GM21526 (cell line): Measurements from ENCODE around the gene DNAJC30.
"Not testable (repeated sequence)": the region's sequence is repeated elsewhere in the genome, so short reads cannot be mapped to it uniquely, and the experiment has no call there.

Experiments used
- ATAC-seq: cut with Tn5 transposase; IDR thresholded peaks from one replicate; pipeline ENCODE4 v1.9.1; 2021; ENCODE audit warnings: moderate library complexity; ENCODE audit not compliant: unreplicated experiment, low FRiP score

Gene DNAJC30

DNA sequence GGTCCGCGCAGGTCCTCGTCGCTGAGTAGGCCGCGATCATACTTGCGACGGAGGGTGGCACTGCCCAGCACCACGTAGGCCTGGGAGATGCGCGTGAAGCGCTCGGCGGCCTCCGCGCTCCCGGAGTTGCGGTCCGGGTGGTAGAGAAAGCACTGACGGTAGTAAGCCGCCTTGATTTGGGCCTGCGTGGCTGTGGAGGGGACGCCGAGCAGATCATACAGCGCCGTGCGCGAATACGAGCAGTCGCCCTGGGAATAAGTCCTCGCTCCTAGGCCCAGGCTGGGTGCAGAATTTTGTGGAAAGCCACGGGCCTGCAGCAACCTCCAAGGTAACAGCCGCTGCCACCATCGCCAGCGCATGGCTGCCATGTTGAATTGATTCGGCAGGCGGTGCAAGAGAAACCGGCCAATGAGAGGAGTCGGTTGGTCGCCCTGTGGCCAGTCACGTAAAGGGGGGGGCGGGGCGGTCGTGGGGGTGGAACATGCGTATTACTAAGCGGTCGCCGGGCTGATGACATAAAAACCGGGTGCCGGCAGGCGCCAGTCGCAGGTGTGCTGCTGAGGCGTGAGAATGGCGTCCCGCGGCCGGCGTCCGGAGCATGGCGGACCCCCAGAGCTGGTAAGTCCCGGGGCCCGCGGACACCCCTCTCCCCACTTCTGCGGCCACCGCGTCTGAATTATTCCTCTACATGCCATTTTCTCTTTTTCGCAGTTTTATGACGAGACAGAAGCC lies at the start of gene DNAJC30, which contains the start of gene BUD23:
Gene DNAJC30, minus strand, starts transcription at position 398 of the 732 bp plus-strand sequence. Its CDS starts 30 bp downstream, at position 368.
Gene BUD23, plus strand, starts transcription at position 542 of the 732 bp plus-strand sequence. Its CDS starts 29 bp downstream, at position 571.
- ATAC-seq = peak; percentile 77

DNA sequence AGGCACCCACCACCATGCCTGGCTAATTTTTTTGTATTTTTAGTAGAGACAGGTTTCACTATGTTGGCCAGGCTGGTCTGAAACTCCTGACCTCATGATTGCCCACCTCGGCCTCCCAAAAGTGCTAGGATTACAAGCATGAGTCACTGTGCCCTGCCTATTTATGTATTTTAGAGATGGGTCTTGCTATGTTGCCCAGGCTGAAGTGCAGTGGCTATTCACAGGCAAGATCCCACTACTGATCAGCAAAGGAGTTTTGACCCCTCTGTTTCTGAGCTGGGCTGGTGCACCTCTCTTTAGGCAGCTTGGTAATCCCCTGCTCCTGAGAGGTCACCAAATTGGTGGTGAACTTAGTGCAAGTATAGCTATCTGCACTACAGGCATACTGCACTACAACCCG lies 49.1 kb upstream of the DNAJC30 start:
- no peak for ATAC-seq

DNA sequence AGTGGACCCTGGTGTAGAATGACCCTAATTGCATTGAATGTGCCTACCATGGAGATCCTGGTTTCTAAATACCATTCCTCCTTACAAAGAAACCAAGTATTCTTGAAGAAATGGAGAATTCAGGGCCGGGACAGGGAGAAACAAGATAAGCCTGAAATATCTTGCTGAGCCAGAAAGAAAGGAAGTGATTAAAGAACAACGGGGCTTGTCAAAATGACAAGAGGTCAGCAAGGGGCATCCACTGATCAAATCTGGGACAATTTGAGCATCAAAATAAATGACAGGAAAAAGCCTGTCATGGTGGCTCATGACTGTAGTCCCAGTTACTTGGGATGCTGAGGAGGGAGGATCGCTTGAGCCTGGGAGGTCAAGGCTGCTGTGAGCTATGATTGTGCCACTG lies 47.2 kb upstream of the DNAJC30 start:
- ATAC-seq = no peak

DNA sequence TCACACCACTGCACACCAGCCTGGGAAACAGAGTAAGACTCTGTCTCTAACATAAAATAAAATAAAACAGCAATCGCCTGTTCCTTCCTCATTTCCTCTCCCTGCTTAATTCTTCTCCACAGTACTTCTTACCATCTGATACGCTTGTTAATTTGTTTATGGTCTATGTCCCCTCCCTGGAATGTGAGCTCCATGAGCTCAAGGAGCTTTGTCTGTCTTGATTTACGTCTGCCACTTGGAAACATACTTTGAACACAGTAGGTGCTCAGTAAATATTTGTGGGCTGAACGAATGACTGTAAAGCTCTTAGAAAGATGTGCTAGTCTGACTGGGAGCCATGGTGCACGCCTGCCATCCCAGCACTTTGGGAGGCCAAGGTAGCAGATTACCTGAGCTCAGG lies 45.3 kb upstream of the DNAJC30 start:
- no peak for ATAC-seq

DNA sequence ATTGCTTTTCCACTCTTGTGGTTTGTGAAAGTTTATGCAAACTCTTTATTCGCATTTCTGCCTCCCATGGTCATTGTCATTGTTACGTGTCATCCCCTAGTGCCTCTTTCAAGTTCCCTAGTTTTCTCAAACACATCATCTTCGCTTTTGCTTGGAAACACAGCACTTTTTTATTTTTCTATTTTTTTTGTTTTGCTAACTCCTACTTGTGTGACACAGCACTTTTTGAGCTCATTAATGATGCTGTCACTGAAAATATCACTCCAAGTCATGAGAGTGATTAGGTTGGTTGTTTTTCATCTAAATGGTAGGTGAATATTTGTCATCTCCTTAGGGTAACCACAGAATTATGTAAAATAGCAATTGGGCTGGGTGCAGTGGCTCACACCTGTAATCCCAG lies 44.7 kb upstream of the DNAJC30 start:
- no peak for ATAC-seq

DNA sequence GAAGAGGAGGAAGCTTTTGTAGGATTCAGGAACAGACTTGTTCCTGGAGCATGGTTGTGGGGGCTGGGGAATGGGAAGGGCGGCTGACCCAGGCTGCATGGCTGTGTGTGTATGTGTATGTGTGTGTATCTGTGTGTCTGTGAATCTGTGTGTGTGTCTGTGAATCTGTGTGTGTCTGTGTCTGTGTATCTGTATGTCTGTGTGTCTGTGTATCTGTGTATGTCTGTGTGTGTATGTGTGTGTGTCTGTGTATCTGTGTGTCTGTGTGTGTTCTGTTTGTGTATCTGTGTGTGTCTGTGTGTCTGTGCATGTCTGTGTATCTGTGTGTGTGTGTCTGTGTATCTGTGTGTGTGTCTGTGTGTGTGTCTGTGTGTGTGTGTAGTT lies 42.8 kb upstream of the DNAJC30 start:
- ATAC-seq = no peak

DNA sequence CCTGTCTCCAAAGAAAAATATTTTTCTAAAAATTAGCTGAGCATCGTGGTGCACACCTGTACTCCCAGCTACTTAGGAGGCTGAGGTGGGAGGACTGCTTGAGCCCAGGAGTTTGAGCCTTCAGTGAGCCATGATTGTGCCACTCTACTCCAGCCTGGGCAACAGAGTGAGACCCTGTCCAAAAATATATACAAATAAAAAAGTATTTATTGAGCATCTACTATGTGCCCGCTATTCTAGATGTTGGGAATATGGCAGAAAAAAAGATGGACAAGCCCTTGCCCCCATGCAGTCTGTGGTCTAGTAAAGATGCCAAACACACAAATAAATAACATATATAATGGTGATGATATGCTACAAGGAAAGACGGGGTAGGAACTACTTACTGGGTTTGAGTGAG lies 40.6 kb upstream of the DNAJC30 start:
- no peak for ATAC-seq

DNA sequence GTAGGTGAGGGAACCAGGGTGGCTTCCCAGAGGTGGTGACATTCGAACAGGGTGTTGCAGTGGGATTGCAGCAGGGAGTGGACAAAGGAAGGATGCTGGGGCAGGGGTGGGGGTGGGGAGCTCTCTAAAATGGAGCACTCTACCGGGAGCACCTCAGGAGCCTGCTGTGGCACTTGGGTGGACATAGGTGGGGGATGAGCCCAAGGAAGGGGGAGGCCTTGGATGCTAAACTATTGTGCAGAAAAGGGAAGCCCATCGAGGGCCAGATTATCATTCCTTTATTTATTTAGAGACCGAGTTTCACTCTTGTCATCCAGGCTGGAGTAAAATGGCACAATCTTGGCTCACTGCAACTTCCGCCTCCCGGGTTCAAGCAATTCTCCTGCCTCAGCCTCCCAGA lies 39.5 kb upstream of the DNAJC30 start:
- no peak for ATAC-seq

DNA sequence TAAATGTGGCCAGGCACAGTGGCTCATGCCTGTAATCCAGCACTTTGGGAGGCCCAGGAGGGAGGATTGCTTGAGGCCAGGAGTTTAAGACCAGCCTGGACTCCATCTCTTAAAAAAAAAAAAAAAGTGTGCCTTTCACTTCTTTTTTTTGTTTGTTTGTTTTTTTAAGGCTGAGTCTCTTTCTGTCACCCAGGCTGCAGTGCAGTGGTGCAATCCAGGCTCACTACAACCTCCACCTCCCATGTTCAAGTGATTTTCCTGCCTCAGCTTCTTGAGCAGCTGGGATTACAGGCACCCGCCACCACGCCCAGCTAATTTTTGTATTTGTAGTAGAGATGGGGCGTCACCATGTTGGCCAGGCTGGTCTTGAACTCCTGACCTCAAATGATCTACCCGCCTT lies 38.9 kb upstream of the DNAJC30 start:
- not testable (repeated sequence) for ATAC-seq

DNA sequence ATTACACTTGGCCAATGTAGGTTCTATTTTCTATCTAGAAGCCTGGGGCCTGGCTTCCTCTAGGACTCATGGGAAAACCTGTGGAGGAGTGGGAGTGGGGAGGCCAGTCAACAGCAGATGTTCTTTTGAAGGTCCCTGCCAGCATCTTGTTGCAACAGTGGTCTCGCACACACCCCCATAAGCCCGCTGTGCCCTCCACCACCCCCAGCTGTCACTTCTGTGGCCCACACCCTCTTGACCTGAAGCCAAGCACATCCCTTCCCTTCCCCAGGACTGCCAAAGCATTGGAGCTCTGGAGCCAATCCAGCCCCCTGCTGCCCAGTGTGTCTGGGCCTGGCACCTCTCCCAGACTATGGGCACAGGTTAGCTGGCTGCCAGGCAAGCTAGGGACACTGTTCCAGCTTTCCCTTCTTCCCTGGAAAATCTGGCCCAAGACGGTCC lies 38.1 kb upstream of the DNAJC30 start:
- no peak for ATAC-seq

DNA sequence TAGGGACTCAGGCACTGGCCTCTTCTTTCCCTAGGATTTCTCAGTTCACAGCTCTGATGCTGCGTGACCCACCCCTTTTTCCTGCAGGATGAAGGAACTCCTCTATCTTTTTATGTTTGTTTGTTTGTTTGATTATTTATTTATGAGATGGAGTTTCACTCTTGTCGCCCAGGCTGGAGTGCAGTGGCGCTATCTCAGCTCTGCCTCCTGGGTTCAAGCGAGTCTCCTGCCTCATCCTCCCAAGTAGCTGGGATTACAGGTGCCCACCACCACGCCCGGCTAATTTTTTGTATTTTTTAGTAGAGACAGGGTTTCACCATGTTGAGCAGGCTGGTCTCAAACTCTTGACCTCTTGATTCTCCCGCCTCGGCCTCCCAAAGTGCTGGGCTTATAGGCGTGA lies 37.2 kb upstream of the DNAJC30 start:
- not testable (repeated sequence) for ATAC-seq

DNA sequence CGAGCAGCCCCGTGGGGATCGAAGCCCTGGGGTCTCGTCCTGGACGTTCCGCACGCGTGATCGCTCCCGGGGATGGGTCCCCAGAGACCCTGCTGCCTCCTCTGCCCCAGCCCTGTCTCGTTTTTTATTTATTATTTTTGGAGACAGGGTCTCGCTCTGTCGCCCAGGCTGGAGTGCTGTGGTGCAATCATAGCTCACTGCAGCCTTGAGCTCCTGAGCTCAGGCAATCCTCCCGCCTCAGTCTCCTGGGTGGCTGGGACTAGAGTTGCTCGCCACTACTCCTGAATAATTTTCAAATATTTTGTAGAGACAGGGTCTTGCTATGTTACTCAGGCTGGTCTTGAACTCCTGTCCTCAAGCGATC lies 36.5 kb upstream of the DNAJC30 start:
- peak; percentile 7 for ATAC-seq

DNA sequence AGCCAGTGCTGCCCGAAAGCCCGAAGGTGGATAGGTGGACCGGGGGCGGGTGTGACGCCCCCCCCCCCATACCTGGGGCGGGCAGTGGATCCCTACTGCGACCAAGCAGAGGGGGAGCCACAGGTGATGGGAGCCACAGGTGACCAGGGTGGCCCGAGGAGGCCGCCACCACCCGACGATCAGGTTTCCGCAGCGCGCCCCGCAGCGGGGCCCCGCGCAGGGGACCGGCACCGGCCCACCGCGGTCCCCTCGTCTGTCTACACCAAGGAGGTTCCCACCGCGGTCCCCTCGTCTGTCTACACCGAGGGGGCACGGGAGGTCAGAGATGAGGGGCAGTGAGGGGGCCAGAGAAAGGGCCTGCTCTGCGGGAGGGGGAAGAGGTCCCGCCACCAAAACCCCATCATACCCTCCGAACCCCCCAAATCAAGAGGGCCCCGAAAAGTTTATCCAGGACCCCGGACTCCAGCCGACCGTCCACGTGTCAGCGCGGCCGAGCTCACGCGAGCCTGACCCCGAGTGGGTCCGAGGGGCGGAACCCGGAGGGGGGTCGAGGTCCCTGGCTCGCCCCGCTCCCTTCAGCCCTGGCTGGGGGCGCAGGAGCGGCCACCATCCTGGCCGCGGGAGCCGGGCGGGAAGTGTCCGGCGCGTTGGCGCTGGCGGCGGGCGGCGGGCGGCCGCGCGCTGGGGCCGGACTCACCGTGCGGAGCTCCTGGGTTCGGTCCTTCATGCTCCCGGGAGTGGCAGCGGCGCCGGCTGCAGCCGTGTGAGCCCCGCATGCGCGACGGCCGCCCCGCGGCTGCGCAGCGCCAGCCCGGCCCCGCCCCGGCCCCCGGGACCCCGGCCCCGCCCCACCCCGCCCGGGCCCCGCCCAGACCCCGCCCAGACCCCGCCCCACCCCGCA lies 35.9 kb upstream of the DNAJC30 start, which contains the start of gene STX1A:
Gene STX1A, minus strand, starts transcription at position 765 of the 901 bp plus-strand sequence. Its CDS starts 38 bp downstream, at position 727.
- ATAC-seq = peak; percentile 52

DNA sequence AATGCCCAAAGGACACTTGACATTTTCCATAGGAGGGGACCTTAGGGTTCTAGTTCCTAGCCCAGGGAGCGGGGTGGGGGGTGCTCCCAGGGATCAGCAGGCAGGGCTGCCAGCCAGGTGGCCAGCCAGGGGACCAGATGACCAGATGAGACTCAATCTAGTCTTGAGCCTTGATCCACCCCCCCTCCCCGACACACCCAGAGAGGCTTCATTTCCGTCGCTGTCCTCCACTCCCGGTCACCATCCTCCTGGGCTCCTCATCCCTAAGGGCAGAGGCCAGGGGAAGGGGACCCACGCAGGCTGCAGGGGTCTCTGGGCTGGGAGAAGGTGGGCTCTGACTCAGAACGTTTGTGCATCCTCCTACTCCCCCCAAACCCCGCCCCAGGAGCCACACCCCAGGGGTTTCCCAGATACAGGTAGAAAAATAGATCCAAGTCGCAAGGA lies 35.2 kb upstream of the DNAJC30 start:
- no peak for ATAC-seq

DNA sequence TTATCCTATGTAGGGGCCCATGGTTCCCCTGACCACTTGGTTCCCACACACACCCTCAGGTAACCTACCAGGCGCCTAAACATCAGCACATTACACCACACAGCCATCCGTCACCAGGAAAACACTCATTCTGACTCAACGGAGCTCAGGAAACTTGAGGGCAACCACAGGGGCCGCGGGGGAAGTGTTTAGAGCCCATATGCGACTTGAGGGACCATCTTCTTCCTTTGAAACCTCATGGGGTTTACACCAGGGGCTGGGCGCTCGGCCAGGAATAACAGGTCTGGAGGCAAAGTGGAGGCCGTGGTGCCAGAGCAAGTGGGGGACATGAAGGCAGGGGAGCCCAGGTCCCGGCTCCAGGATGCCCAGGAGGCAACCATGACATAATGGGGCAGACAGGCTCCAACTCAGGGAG lies 34.7 kb upstream of the DNAJC30 start:
- ATAC-seq = no peak

DNA sequence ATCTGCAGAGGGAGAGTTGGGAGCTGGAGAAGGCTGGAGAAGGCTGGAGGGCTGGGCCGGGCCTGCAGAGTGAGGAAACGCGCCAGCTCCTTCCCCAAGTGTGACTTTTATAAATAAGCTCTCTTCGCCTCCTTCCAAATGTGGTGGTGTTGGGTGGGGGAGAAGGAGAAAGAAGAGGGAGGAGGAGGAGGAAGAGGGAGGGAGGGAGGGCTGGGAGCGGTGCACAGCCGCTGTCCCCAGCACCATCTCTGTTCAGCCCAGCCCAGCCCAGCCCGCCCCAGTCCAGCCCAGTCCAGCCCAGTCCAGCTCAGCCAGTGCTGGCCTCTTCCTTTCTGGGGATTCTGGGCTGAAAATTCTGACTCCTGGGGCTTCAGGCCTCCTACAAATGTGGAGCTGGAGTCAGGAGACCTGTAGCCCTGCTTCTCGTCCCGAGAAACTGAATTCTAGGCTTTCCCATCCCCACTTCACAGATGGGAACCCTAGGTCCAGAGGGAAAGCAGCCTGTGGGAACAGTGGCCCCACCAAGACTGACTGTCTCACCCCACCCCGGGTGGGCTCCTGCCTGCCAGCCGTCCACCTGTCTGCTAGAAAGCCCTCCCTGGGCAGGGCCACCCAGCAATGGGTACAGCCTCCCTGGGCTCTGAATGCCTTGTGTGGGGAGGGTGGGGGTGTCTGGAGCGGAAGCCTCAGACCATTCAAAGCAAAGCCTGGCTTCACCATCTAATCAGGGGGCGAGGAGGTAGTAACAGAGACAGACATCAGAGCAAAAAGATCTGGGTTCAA lies 34.0 kb upstream of the DNAJC30 start:
- no peak for ATAC-seq

DNA sequence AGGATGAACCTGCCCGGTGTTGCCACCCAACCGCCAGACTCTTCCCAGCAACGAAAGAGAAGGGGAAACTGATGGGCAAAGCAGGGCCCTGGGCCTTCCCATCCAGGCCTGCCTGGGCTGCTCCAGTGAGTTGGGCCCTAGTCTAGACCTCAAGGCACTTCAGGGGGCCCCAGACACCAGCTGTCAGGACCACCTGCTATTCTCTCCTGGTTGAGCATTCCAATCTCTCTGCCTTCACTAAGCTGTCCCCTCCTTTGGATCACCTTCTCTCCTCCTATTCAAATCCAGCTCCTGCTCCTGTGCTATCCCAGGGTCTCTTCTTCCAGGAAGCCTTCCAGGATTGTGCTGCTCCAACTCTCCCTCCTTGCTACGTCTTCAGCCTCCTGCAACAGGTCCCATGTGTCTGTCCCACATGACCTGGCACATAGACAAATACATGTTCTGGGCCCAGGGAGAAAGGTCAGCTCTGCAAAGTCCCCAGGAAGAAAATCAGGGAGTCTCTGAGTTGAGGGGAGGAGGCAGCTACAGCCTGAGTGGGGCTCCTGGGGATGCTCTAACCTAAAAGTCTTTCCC lies 33.2 kb upstream of the DNAJC30 start:
- ATAC-seq = no peak

DNA sequence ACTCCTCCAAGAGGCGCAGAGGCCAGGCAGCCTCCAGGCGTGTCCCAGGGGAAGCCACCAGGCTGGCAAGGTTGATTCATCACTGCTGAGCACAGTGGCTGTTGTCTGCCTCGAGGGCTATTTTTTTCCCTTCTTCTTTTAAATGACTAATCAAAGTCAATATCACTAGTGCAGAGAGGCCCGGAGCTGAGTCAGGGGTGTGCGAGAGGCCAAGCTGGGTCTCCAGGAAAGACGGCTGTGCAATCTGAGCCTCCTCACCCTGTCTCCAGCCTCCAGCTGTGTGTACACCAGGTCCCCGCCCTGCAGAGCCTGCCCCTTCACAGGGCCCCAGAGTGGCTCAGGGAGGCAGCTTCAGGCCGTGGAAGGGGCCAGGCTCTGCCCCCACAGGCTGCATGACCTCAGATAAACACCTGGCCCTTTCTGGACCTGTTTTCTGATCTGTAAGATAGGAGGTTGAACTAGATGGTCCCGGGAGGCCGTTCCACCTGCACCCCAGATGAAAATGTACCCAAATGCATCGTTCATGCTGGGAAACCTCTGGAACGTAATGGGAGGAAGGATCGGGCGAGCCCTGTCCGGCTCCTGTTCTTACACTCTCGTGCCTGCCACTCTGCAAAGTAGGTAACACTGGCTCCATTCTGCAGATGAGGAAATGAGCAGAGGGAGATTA lies 32.5 kb upstream of the DNAJC30 start:
- ATAC-seq = no peak

DNA sequence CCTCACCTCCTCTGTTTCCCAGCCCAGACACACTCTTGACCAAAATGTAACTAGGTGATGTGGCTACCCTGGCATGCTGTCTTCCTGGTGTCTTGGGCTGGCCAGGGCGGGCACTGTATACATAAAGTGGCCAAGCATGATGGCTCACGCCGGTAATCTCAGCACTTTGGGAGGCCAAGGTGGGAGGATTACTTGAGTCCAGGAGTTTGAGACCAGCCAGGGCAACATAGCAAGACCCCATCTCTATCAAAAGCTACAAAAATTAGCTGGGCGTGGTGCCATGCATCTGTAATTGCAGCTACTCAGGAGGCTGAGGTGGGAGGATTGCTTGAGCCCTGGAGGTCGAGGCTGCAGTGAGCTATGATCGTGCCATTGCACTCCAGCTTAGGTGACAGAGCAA lies 30.1 kb upstream of the DNAJC30 start:
- not testable (repeated sequence) for ATAC-seq

DNA sequence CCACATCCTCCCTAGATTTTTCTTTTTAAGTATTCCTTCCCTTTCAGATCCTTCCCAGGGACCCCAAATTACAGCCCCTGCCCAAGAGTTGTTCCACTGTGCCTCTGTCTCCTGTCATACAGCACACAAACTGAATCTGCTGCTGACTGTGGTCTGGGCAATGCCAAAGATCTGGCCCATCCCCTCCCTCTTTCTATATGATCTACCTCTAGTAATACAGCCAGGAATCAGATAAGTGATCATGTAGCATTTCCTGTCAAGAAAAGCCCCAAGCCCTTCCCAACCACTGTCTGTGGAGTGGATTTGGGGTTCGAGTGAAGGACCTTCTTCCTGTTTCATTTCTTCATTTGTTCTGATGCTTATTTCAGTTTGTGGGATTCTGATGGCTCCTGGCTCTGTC lies 29.5 kb upstream of the DNAJC30 start:
- no peak for ATAC-seq
